SK-N-MC (cell line): Measurements from ENCODE around the gene GOLIM4.
"Not testable (repeated sequence)": the region's sequence is repeated elsewhere in the genome, so short reads cannot be mapped to it uniquely, and the experiment has no call there.

Source experiments
- DNase-seq: peaks from one replicate; pipeline ENCODE4 v3.0.0-alpha.2; 2011; ENCODE audit warnings: low read depth, low spot score
- H3K27ac ChIP-seq: fragments of 200-600 bp; sonication (generic); 2 replicates; pipeline ENCODE4 v1.5.1; 2016; ENCODE audit warnings: mixed run types
- H3K36me3 ChIP-seq: fragments of 200-600 bp; sonication (generic); 2 replicates; pipeline ENCODE4 v1.6.1; 2017; ENCODE audit warnings: antibody characterized with exemption, low read length, mixed read lengths; ENCODE audit not compliant: insufficient read depth
- H3K4me3 ChIP-seq: fragments of 200-600 bp; sonication (generic); 2 replicates; pipeline ENCODE4 v1.5.1; 2016
- H3K9ac ChIP-seq: fragments of 200-600 bp; sonication (generic); 2 replicates; pipeline ENCODE4 v1.8.0; 2017; ENCODE audit warnings: mixed run types, mixed read lengths; ENCODE audit not compliant: insufficient read length
- H3K9me3 ChIP-seq: fragments of 200-600 bp; sonication (generic); 2 replicates; pipeline ENCODE4 v1.6.1; 2017; ENCODE audit warnings: low read depth, mild to moderate bottlenecking, antibody characterized with exemption, low read length, moderate library complexity, mixed read lengths
- EZH2 ChIP-seq: fragments of 200-600 bp; sonication (generic); IDR thresholded peaks from one replicate; pipeline ENCODE4 v1.6.1; 2017; ENCODE audit warnings: antibody characterized with exemption
- FOXP2 ChIP-seq: optimal IDR thresholded peaks from 2 replicates; pipeline ENCODE3; 2011; ENCODE audit warnings: mild to moderate bottlenecking, moderate library complexity; ENCODE audit not compliant: insufficient read depth; ENCODE audit errors: extremely low read length, control extremely low read depth
- POLR2AphosphoS5 ChIP-seq: IDR thresholded peaks from 2 replicates; pipeline ENCODE4 v1.6.1; 2012; ENCODE audit warnings: mild to moderate bottlenecking, low read depth, low read length, borderline replicate concordance

The GOLIM4 gene

GRCh38 chr3:168060317-168060716 is 35.4 kb downstream of the GOLIM4 start:
- Histone ChIP-seq H3K9ac (no peak overlapping the region), H3K36me3 (no peaks in the 10 kb centered on the region), H3K4me3 (no peak overlapping the region), H3K9me3 (no peaks in the 10 kb centered on the region), H3K27ac (no peak overlapping the region)
- TF ChIP-seq POLR2AphosphoS5 (no peak), EZH2 (no peak), FOXP2 (no peak)
- DNase-seq: no peak

GRCh38 chr3:168058481-168058880 is 37.2 kb downstream of the GOLIM4 start:
- Histone ChIP-seq H3K27ac (0 out of 2 replicates have a peak overlapping the region, but pooled peaks have one; percentile 4), H3K36me3 (no peaks in the 10 kb centered on the region), H3K9me3 (no peaks in the 10 kb centered on the region), H3K9ac (no peak overlapping the region), H3K4me3 (no peak overlapping the region)
- no peak for TF ChIP-seq POLR2AphosphoS5
- TF ChIP-seq EZH2: no peak
- no peak for TF ChIP-seq FOXP2
- no peak for DNase-seq

- H3K4me3 ChIP-seq: not testable (repeated sequence)
Measured at GRCh38 chr3:168056398-168057230, 39.1 kb downstream of the GOLIM4 start.

GRCh38 chr3:168054447-168054846 is 41.3 kb downstream of the GOLIM4 start:
- DNase-seq: no peak
- Histone ChIP-seq H3K9ac (no peak overlapping the region), H3K27ac (no peak overlapping the region), H3K36me3 (no peaks in the 10 kb centered on the region), H3K9me3 (no peaks in the 10 kb centered on the region), H3K4me3 (no peak overlapping the region)
- TF ChIP-seq POLR2AphosphoS5: no peak
- TF ChIP-seq EZH2: no peak
- no peak for TF ChIP-seq FOXP2

More at GRCh38 chr3:168056398-168057230, 39.1 kb downstream of the GOLIM4 start:
- not testable (repeated sequence) for H3K9ac ChIP-seq, H3K36me3 ChIP-seq, DNase-seq, H3K9me3 ChIP-seq, H3K27ac ChIP-seq

GRCh38 chr3:168053115-168053514 is 42.6 kb downstream of the GOLIM4 start:
- DNase-seq: no peak
- H3K9ac ChIP-seq: no peak overlapping the region
- TF ChIP-seq POLR2AphosphoS5 (no peak), EZH2 (no peak), FOXP2 (no peak)
- H3K4me3 ChIP-seq: no peak overlapping the region
- no peak overlapping the region for H3K27ac ChIP-seq
- no peaks in the 10 kb centered on the region for H3K36me3 ChIP-seq
- no peaks in the 10 kb centered on the region for H3K9me3 ChIP-seq

- no peak overlapping the region for H3K27ac ChIP-seq
- TF ChIP-seq FOXP2 (no peak), POLR2AphosphoS5 (no peak), EZH2 (no peak)
- H3K9ac ChIP-seq: no peak overlapping the region
- DNase-seq: no peak
- no peaks in the 10 kb centered on the region for H3K9me3 ChIP-seq
- H3K4me3 ChIP-seq: no peak overlapping the region
- H3K36me3 ChIP-seq: no peaks in the 10 kb centered on the region
Measured at GRCh38 chr3:168052515-168052914, 43.2 kb downstream of the GOLIM4 start.

- no peak for DNase-seq
Measured at GRCh38 chr3:168051531-168052471, 43.9 kb downstream of the GOLIM4 start.

GRCh38 chr3:168051070-168051469 is 44.7 kb downstream of the GOLIM4 start:
- H3K9me3 ChIP-seq: no peaks in the 10 kb centered on the region
- H3K9ac ChIP-seq: no peak overlapping the region
- no peak overlapping the region for H3K4me3 ChIP-seq
- no peak for DNase-seq
- no peak overlapping the region for H3K27ac ChIP-seq
- H3K36me3 ChIP-seq: no peaks in the 10 kb centered on the region
- TF ChIP-seq POLR2AphosphoS5 (no peak), FOXP2 (no peak), EZH2 (no peak)

More at GRCh38 chr3:168051531-168052471, 43.9 kb downstream of the GOLIM4 start:
- Histone ChIP-seq H3K9me3 (no peaks in the 10 kb centered on the region), H3K4me3 (no peak overlapping the region), H3K27ac (no peak overlapping the region), H3K9ac (no peak overlapping the region), H3K36me3 (no peaks in the 10 kb centered on the region)
- TF ChIP-seq EZH2 (no peak), FOXP2 (no peak), POLR2AphosphoS5 (no peak)
